Stimulated activated CD4-positive, alpha-beta T cell treated with anti-CD3 and anti-CD28 coated beads, TNF-alpha, amount 100 ng/mL, for 24 hours (primary cell): ENCODE measurements around the gene CAV1.
A peak's percentile ranks its signal among the peaks of the same experiment; 100 is the strongest.

ENCODE experiments used
- DNase-seq, 3 experiments: peaks; one replicate each; pipeline ENCODE4 v3.0.0-alpha.2; 2020; ENCODE audit warnings: low read depth in 3 of 3

The CAV1 gene

GRCh38 chr7:116557901-116558300 is 33.1 kb downstream of the CAV1 start:
- no peak for DNase-seq

- no peak for DNase-seq
Measured at GRCh38 chr7:116560021-116560970, 35.5 kb downstream of the CAV1 start.

GRCh38 chr7:116561697-116562483 is 37.1 kb downstream of the CAV1 start:
- no peak for DNase-seq

- no peak for DNase-seq
Measured at GRCh38 chr7:116562529-116563121, 37.8 kb downstream of the CAV1 start.

- no peak for DNase-seq
Measured at GRCh38 chr7:116565981-116566380, 41.1 kb downstream of the CAV1 start.

- DNase-seq, result no peak
Measured at GRCh38 chr7:116566666-116567065, 41.8 kb downstream of the CAV1 start.

- no peak for DNase-seq
Measured at GRCh38 chr7:116569737-116570136, 44.9 kb downstream of the CAV1 start.

- DNase-seq, result no peak
Measured at GRCh38 chr7:116570306-116570705, 45.5 kb downstream of the CAV1 start.

GRCh38 chr7:116571037-116571436 is 46.2 kb downstream of the CAV1 start:
- no peak for DNase-seq

GRCh38 chr7:116571552-116571951 is 46.7 kb downstream of the CAV1 start:
- DNase-seq, result no peak

GRCh38 chr7:116572036-116572435 is 47.2 kb downstream of the CAV1 start:
- no peak for DNase-seq

GRCh38 chr7:116573541-116573940 is 48.7 kb downstream of the CAV1 start:
- no peak for DNase-seq

- DNase-seq, result no peak
Measured at GRCh38 chr7:116574025-116574822, 49.4 kb downstream of the CAV1 start.

- DNase-seq, result no peak
Measured at GRCh38 chr7:116575853-116576252, 51.0 kb downstream of the CAV1 start.

GRCh38 chr7:116576350-116577319 is 51.8 kb downstream of the CAV1 start:
- DNase-seq, result peak in 1 of 3 experiments; percentile 16

- peak in 1 of 3 experiments; percentile 7 for DNase-seq
Measured at GRCh38 chr7:116577320-116577871, 52.6 kb downstream of the CAV1 start.

GRCh38 chr7:116578526-116578925 is 53.7 kb downstream of the CAV1 start:
- no peak for DNase-seq

- no peak for DNase-seq
Measured at GRCh38 chr7:116579322-116579721, 54.5 kb downstream of the CAV1 start.

- DNase-seq, result no peak
Measured at GRCh38 chr7:116579835-116580234, 55.0 kb downstream of the CAV1 start.

GRCh38 chr7:116582164-116582732 is 57.4 kb downstream of the CAV1 start:
- DNase-seq, result no peak
